B cell (primary cell): ENCODE data around the gene PLPPR2. TPM values are rescaled to one million over a fixed set of nuclear protein-coding genes. Genes with fewer than 3 reads are reported as not detected.

Experiments used
- ATAC-seq: fragments of 200-7000 bp; cut with Tn5 transposase; one replicate; pipeline ENCODE4 v1.10.0; 2021; ENCODE audit warnings: low read depth, mild to moderate bottlenecking, moderate number of reproducible peaks, moderate library complexity
- CTCF ChIA-PET: fragments of 350-600 bp; sonication (Branson Sonifier 250); formaldehyde crosslinking; loops from one replicate; lab custom pipeline; 2021; ENCODE audit warnings: antibody characterized with exemption, inconsistent platforms; lab: Charles Lee
- POLR2A ChIA-PET: fragments of 350-600 bp; sonication (Branson Sonifier 250); formaldehyde crosslinking; loops from one replicate; lab custom pipeline; 2021; ENCODE audit warnings: antibody characterized with exemption; lab: Charles Lee
- DNase-seq: peaks from one replicate; pipeline ENCODE4 v3.0.0; 2013
- H2AFZ ChIP-seq: 2 replicates; pipeline ENCODE4 v1.6.1; 2012; ENCODE audit warnings: mild to moderate bottlenecking, low read depth, low read length; ENCODE audit not compliant: insufficient read depth, poor library complexity, severe bottlenecking
- H3K27ac ChIP-seq, 2 donors: 1 replicate in 1 of 2; 2 replicates in 1 of 2; pipeline ENCODE4 v1.5.1; 2012 to 2013; ENCODE audit warnings: low read length in 2 of 2, mild to moderate bottlenecking in 2 of 2, moderate library complexity in 1 of 2
- H3K27me3 ChIP-seq, 4 experiments: fragments of 200-600 bp in 1 of 4; sonication (generic) in 1 of 4; replicated peaks in 1 of 4; 1 replicate in 2 of 4; 2 replicates in 2 of 4; pipeline versions ENCODE4 v1.6.1 to v1.7.0; 2013 to 2016; ENCODE audit warnings: low read length in 3 of 4, mild to moderate bottlenecking in 2 of 4, mixed read lengths in 1 of 4, moderate library complexity in 1 of 4; ENCODE audit not compliant: insufficient read depth in 4 of 4, control insufficient read depth in 3 of 4; ENCODE audit errors: control extremely low read depth in 1 of 4
- H3K36me3 ChIP-seq, 2 experiments: replicated peaks in 1 of 2; 1 replicate in 1 of 2; 2 replicates in 1 of 2; pipeline versions ENCODE4 v1.6.1 to v1.7.1; 2013; ENCODE audit warnings: low read length in 1 of 2; ENCODE audit not compliant: insufficient read depth in 2 of 2, control insufficient read depth in 1 of 2; ENCODE audit errors: control extremely low read depth in 1 of 2, extremely low read depth in 1 of 2
- H3K4me1 ChIP-seq, 2 donors: fragments of 200-600 bp in 1 of 2; sonication (generic) in 1 of 2; 1 replicate in 1 of 2; 2 replicates in 1 of 2; pipeline versions ENCODE4 v1.5.1 to v1.6.1; 2013 to 2017; ENCODE audit warnings: low read length in 2 of 2; ENCODE audit not compliant: control insufficient read depth in 2 of 2, insufficient read depth in 2 of 2
- H3K4me2 ChIP-seq: replicated peaks from 2 replicates; pipeline ENCODE3; 2012; ENCODE audit warnings: mild to moderate bottlenecking, low read depth, low read length; ENCODE audit not compliant: poor library complexity, severe bottlenecking
- H3K4me3 ChIP-seq, 5 experiments: fragments of 200-600 bp in 1 of 5; sonication (generic) in 1 of 5; 1 replicate in 3 of 5; 2 replicates in 2 of 5; pipeline versions ENCODE4 v1.5.1 to v1.7.0; 2011 to 2016; ENCODE audit warnings: low read length in 4 of 5, mild to moderate bottlenecking in 4 of 5, low read depth in 2 of 5, control low read depth in 1 of 5, moderate library complexity in 1 of 5; ENCODE audit not compliant: insufficient read depth in 1 of 5; ENCODE audit errors: control extremely low read depth in 1 of 5, extremely low read depth in 1 of 5
- H3K79me2 ChIP-seq: fragments of 200-600 bp; sonication (generic); one replicate; pipeline ENCODE4 v1.6.0; 2016; ENCODE audit warnings: low read length; ENCODE audit not compliant: control insufficient read depth, insufficient read depth
- H3K9ac ChIP-seq: fragments of 200-600 bp; sonication (generic); 2 replicates; pipeline ENCODE4 v1.6.1; 2017; ENCODE audit warnings: mild to moderate bottlenecking, low read length, moderate library complexity
- H3K9me3 ChIP-seq, 3 donors: one replicate each; pipeline versions ENCODE4 v1.6.1 to v1.7.1; 2013; ENCODE audit warnings: low read length in 2 of 3; ENCODE audit not compliant: control insufficient read depth in 2 of 3, insufficient read depth in 1 of 3; ENCODE audit errors: control extremely low read depth in 1 of 3
- H4K20me1 ChIP-seq: 2 replicates; pipeline ENCODE4 v1.6.0; 2012; ENCODE audit warnings: mild to moderate bottlenecking, low read length; ENCODE audit not compliant: insufficient read depth, control insufficient read depth, poor library complexity, severe bottlenecking
- H3K27ac Mint-ChIP-seq: one replicate; pipeline ENCODE4 v1.8.0; 2021; ENCODE audit warnings: mixed read lengths
- H3K27me3 Mint-ChIP-seq: one replicate; pipeline ENCODE4 v1.8.0; 2021; ENCODE audit warnings: mixed read lengths
- H3K4me1 Mint-ChIP-seq: one replicate; pipeline ENCODE4 v1.8.0; 2021; ENCODE audit warnings: mixed read lengths
- H3K4me3 Mint-ChIP-seq: one replicate; pipeline ENCODE4 v1.8.0; 2021; ENCODE audit warnings: mixed read lengths
- H3K9me3 Mint-ChIP-seq: one replicate; pipeline ENCODE4 v1.8.0; 2022; ENCODE audit warnings: mixed read lengths; ENCODE audit not compliant: insufficient read depth
- EZH2 ChIP-seq: IDR thresholded peaks from 2 replicates; pipeline ENCODE4 v1.6.1; 2012; ENCODE audit warnings: borderline replicate concordance, low read depth, mild to moderate bottlenecking, moderate library complexity, low read length; ENCODE audit not compliant: insufficient read depth, poor library complexity, severe bottlenecking
- WGBS: methylation state at CpG from one replicate; pipeline ENCODE4 v1.1.5; 2013; ENCODE audit warnings: missing lambda C conversion rate; ENCODE audit not compliant: insufficient coverage; 5-methylcytosine and 5-hydroxymethylcytosine counted together
- intact Hi-C: fragments of 100-400 bp; cut with micrococcal nuclease; formaldehyde crosslinking; loops from one replicate; pipeline ENCODE4 v1.10.0; 2022
- polyA plus RNA-seq: library from polyadenylated mRNA; depleted of rRNA; stranded (reverse); fragments of >200 nt; gene quantifications from 2 replicates; pipeline ENCODE4 v1.2.3, GENCODE V29; 2012
- total RNA-seq, 2 donors: library from RNA; stranded (reverse); fragments of 120-200 nt in 1 of 2; gene quantifications; 1 replicate in 1 of 2; 2 replicates in 1 of 2; pipeline versions ENCODE4 v1.2.3 to v1.2.4, GENCODE V29; 2013 to 2022
- TF ChIP-seq, protein P1 (sequence below): fragments of 200-600 bp; IDR thresholded peaks from one replicate; pipeline ENCODE4 v1.8.0; 2022; ENCODE audit warnings: antibody characterized with exemption, mild to moderate bottlenecking

The PLPPR2 gene
- total and polyA plus RNA-seq, 2 donors (not counting 1 experiment from before 2014, with no cell fraction given): 3.8 to 11.1 TPM

DNA sequence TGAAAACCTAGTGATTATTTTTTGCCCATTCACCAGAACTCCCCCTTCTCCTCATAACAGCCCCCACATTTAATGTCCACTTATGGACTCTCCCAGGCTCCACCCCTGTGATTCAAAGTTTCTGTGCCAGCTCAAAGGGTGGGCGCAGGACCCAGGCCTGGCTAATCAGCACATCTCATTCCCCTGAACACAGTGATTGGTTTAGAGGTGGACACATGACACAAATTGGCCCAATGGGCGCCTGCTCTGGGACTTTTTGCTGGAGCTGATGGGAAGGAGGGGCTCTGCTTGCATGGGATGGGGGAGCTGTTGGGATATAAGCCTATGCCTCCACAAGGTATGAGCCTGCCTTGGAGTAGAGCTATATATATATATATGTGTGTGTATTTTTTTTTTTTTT, 35.1 kb downstream of the PLPPR2 start:
- Histone ChIP-seq H3K9me3 (peaks cover 0 to 14% (median 4%) of the 10 kb centered on the region in 3 donors), H4K20me1 (no peaks in the 10 kb centered on the region), H3K36me3 (no peaks in the 10 kb centered on the region), H2AFZ (no peak overlapping the region), H3K9ac (no peak overlapping the region), H3K27ac (no peak overlapping the region), H3K4me2 (no peak overlapping the region), H3K79me2 (no peaks in the 10 kb centered on the region), H3K27me3 (peaks cover 0 to 2% (median 0%) of the 10 kb centered on the region in 4 experiments), H3K4me1 (peaks cover 13 to 22% of the 10 kb centered on the region in 2 donors), H3K4me3 (no peak overlapping the region)
- TF ChIP-seq EZH2: no peak
- TF ChIP-seq, protein P1, sequence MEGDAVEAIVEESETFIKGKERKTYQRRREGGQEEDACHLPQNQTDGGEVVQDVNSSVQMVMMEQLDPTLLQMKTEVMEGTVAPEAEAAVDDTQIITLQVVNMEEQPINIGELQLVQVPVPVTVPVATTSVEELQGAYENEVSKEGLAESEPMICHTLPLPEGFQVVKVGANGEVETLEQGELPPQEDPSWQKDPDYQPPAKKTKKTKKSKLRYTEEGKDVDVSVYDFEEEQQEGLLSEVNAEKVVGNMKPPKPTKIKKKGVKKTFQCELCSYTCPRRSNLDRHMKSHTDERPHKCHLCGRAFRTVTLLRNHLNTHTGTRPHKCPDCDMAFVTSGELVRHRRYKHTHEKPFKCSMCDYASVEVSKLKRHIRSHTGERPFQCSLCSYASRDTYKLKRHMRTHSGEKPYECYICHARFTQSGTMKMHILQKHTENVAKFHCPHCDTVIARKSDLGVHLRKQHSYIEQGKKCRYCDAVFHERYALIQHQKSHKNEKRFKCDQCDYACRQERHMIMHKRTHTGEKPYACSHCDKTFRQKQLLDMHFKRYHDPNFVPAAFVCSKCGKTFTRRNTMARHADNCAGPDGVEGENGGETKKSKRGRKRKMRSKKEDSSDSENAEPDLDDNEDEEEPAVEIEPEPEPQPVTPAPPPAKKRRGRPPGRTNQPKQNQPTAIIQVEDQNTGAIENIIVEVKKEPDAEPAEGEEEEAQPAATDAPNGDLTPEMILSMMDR: no peak
- no peak for ATAC-seq
- 100% methylated on average over 1 of the region's 2 CpGs for WGBS
- POLR2A ChIA-PET: interaction anchor here (0.6 to 0.9 kb wide), 3 partner anchors 16 to 44 kb away, joined by 5 to 8 read pairs (median 6); partner anchors contain the start of genes ODAD3 and SWSAP1
- no peak for DNase-seq
- no peaks in the 10 kb centered on the region for H3K9me3 Mint-ChIP-seq
- CTCF ChIA-PET: interaction anchor here (1.2 to 2.0 kb wide), 2 partner anchors 9 to 27 kb away, joined by 3 to 9 read pairs; no protein-coding TSS in a partner anchor
- peaks cover 4% of the 10 kb centered on the region for H3K27me3 Mint-ChIP-seq
- no peak overlapping the region for H3K4me3 Mint-ChIP-seq
- H3K27ac Mint-ChIP-seq: no peak overlapping the region
- intact Hi-C loops: no loop called here
- peaks cover 17% of the 10 kb centered on the region for H3K4me1 Mint-ChIP-seq

DNA sequence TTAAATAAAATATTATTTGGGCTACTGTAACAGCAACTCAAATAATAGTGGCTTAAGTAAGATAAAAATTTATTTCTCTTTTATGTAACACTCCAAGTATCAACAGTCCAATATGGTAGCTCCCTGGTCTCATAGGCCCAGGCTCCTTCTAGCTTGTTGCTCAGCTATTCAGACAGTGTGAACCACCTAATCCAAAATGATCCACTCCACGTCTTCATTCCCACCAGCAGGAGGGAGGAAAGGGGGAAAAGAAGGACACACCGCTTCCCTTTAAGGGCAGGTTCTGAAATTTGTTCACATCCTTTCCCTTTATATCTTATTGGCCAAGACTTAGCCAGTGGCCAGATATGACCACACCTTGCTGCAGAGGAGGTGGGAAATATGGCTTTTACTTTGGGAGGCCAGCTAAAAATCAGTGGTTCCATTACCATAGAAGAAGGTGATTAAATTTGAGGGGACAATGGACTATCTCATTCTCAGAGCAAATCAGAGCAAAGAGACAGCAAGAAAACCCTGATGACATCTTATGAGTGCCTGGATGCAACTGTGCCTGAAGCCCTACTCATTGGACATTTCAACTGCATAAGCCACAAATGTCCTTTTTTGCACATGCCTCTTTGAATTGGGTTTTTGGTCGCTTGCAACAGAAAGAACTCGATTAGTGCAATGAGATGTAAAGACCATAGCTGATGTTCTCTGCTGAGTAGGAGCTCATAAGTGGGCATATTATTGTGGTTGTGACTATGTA, 35.9 kb downstream of the PLPPR2 start:
- POLR2A ChIA-PET: interaction anchor here (0.9 kb wide), 1 partner anchor 30 kb away, joined by 8 read pairs; no protein-coding TSS in a partner anchor
- H3K4me3 Mint-ChIP-seq: no peak overlapping the region
- Histone ChIP-seq H3K27me3 (peaks cover 0 to 2% (median 0%) of the 10 kb centered on the region in 4 experiments), H3K9ac (no peak overlapping the region), H4K20me1 (no peaks in the 10 kb centered on the region), H3K79me2 (no peaks in the 10 kb centered on the region), H3K4me2 (no peak overlapping the region), H3K36me3 (no peaks in the 10 kb centered on the region), H2AFZ (no peak overlapping the region), H3K4me3 (no peak overlapping the region), H3K4me1 (peaks cover 13 to 22% of the 10 kb centered on the region in 2 donors), H3K9me3 (peaks cover 0 to 14% (median 4%) of the 10 kb centered on the region in 3 donors), H3K27ac (no peak overlapping the region)
- TF ChIP-seq, protein P1: no peak
- TF ChIP-seq EZH2: no peak
- ATAC-seq (no peak), DNase-seq (no peak)
- peaks cover 5% of the 10 kb centered on the region for H3K27me3 Mint-ChIP-seq
- WGBS: 86% methylated on average over 1 of the region's 4 CpGs
- CTCF ChIA-PET: interaction anchor here (1.2 to 2.0 kb wide), 3 partner anchors 10 to 91 kb away, joined by 3 to 9 read pairs (median 3); no protein-coding TSS in a partner anchor
- H3K9me3 Mint-ChIP-seq: no peaks in the 10 kb centered on the region
- peaks cover 17% of the 10 kb centered on the region for H3K4me1 Mint-ChIP-seq
- H3K27ac Mint-ChIP-seq: no peak overlapping the region
- intact Hi-C loops: no loop called here
